GM21723 (cell line): Measurements from ENCODE around the gene VPS35L.
"Not testable (repeated sequence)": the region's sequence is repeated elsewhere in the genome, so short reads cannot be mapped to it uniquely, and the experiment has no call there.

Experiments used
- ATAC-seq: cut with Tn5 transposase; IDR thresholded peaks from one replicate; pipeline ENCODE4 v1.9.1; 2021; ENCODE audit warnings: mild to moderate bottlenecking, moderate library complexity; ENCODE audit not compliant: unreplicated experiment

Gene VPS35L

GRCh38 chr16:19528666-19529065, 26.8 kb upstream of the VPS35L start:
- ATAC-seq, result no peak

GRCh38 chr16:19532601-19533000, 22.9 kb upstream of the VPS35L start:
- ATAC-seq, result no peak

GRCh38 chr16:19540241-19540970, 15.1 kb upstream of the VPS35L start:
- no peak for ATAC-seq

- ATAC-seq, result no peak
Observed at GRCh38 chr16:19542138-19542821, 13.2 kb upstream of the VPS35L start.

- ATAC-seq, result not testable (repeated sequence)
Observed at GRCh38 chr16:19543278-19543996, 12.1 kb upstream of the VPS35L start.

- ATAC-seq, result no peak
Observed at GRCh38 chr16:19548144-19548543, 7.4 kb upstream of the VPS35L start.

- no peak for ATAC-seq
Observed at GRCh38 chr16:19549673-19550072, 5.8 kb upstream of the VPS35L start.

GRCh38 chr16:19555938-19556771, 652 bp downstream of the VPS35L start:
- no peak for ATAC-seq

GRCh38 chr16:19559242-19559910, 3.9 kb downstream of the VPS35L start:
- ATAC-seq, result no peak

- no peak for ATAC-seq
Observed at GRCh38 chr16:19560078-19560477, 4.6 kb downstream of the VPS35L start.

GRCh38 chr16:19563377-19563776, 7.9 kb downstream of the VPS35L start:
- no peak for ATAC-seq

- ATAC-seq, result no peak
Observed at GRCh38 chr16:19566362-19566761, 10.9 kb downstream of the VPS35L start.

GRCh38 chr16:19567560-19567959, 12.1 kb downstream of the VPS35L start:
- no peak for ATAC-seq

GRCh38 chr16:19573997-19574396, 18.5 kb downstream of the VPS35L start:
- ATAC-seq, result no peak

GRCh38 chr16:19574615-19575014, 19.1 kb downstream of the VPS35L start:
- ATAC-seq, result no peak

- ATAC-seq, result no peak
Observed at GRCh38 chr16:19578378-19578971, 23.0 kb downstream of the VPS35L start.

- no peak for ATAC-seq
Observed at GRCh38 chr16:19582050-19582831, 26.7 kb downstream of the VPS35L start.

- ATAC-seq, result no peak
Observed at GRCh38 chr16:19583665-19584300, 28.3 kb downstream of the VPS35L start.

- no peak for ATAC-seq
Observed at GRCh38 chr16:19588661-19589060, 33.2 kb downstream of the VPS35L start.
